ENCODE results near the gene APOH. TPM values are rescaled to one million over a fixed set of nuclear protein-coding genes. Genes with fewer than 3 reads are reported as not detected.
A peak's percentile ranks its signal among the peaks of the same experiment; 100 is the strongest.
"Not testable (repeated sequence)": the region's sequence is repeated elsewhere in the genome, so short reads cannot be mapped to it uniquely, and the experiment has no call there.

APOH gene
- total RNA-seq, 2 experiments from 2014 or later, result not detected

GRCh38 chr17:66260275-66260674 is 31.1 kb upstream of the APOH start:
- ChIA-PET CTCF (no interaction called here), POLR2A (no interaction called here)
- Mint-ChIP-seq H3K4me1 (peaks cover 20% of the 10 kb centered on the region), H3K27ac (no peak overlapping the region), H3K36me3 (ENCODE audit: low read depth) (peaks cover 2% of the 10 kb centered on the region), H3K4me3 (no peak overlapping the region), H3K9me3 (no peaks in the 10 kb centered on the region), H3K27me3 (peaks cover 9% of the 10 kb centered on the region)
- no peak for DNase-seq

GRCh38 chr17:66255527-66255971 is 26.3 kb upstream of the APOH start:
- Mint-ChIP-seq H3K36me3 (ENCODE audit: low read depth) (no peaks in the 10 kb centered on the region), H3K27ac (peak overlapping the region; percentile 32), H3K4me3 (no peak overlapping the region), H3K27me3 (no peaks in the 10 kb centered on the region), H3K9me3 (no peaks in the 10 kb centered on the region), H3K4me1 (peaks cover 19% of the 10 kb centered on the region)
- ChIA-PET POLR2A (interaction anchor here (0.7 to 1.5 kb wide), 5 partner anchors 10 to 311 kb away, joined by 3 to 4 read pairs (median 3); no protein-coding TSS in a partner anchor), CTCF (interaction anchor here (0.6 to 2.0 kb wide), 11 partner anchors 10 to 443 kb away, joined by 3 to 14 read pairs (median 4); no protein-coding TSS in a partner anchor)
- DNase-seq, result peak; percentile 19

- POLR2A ChIA-PET, result interaction anchor here (1.0 to 1.5 kb wide), 5 partner anchors 9 to 312 kb away, joined by 3 to 4 read pairs (median 3); no protein-coding TSS in a partner anchor
- H3K4me3 Mint-ChIP-seq, result no peak overlapping the region
- H3K27ac Mint-ChIP-seq, result peak overlapping the region; percentile 32
- CTCF ChIA-PET, result interaction anchor here (0.6 to 2.0 kb wide), 11 partner anchors 10 to 443 kb away, joined by 3 to 14 read pairs (median 4); no protein-coding TSS in a partner anchor
- H3K27me3 Mint-ChIP-seq, result no peaks in the 10 kb centered on the region
- H3K9me3 Mint-ChIP-seq, result no peaks in the 10 kb centered on the region
- H3K36me3 Mint-ChIP-seq (ENCODE audit: low read depth), result no peaks in the 10 kb centered on the region
- peak; percentile 35 for DNase-seq
- peaks cover 20% of the 10 kb centered on the region for H3K4me1 Mint-ChIP-seq
These were observed 25.9 kb upstream of the APOH start for GRCh38 chr17:66255112-66255511.

- H3K36me3 Mint-ChIP-seq (ENCODE audit: low read depth); DNase-seq; H3K27ac Mint-ChIP-seq; POLR2A ChIA-PET; H3K27me3 Mint-ChIP-seq; H3K4me3 Mint-ChIP-seq; H3K9me3 Mint-ChIP-seq: not testable (repeated sequence)
- CTCF ChIA-PET, result interaction anchor here (0.9 kb wide), 1 partner anchor 314 kb away, joined by 3 read pairs; no protein-coding TSS in a partner anchor
- H3K4me1 Mint-ChIP-seq, result peaks cover 20% of the 10 kb centered on the region
These were observed 24.2 kb upstream of the APOH start for GRCh38 chr17:66253458-66253857.

GRCh38 chr17:66250686-66251085 is 21.5 kb upstream of the APOH start:
- Mint-ChIP-seq H3K36me3 (ENCODE audit: low read depth) (no peaks in the 10 kb centered on the region), H3K4me3 (no peak overlapping the region), H3K27ac (no peak overlapping the region), H3K4me1 (peaks cover 25% of the 10 kb centered on the region), H3K9me3 (no peaks in the 10 kb centered on the region), H3K27me3 (no peaks in the 10 kb centered on the region)
- POLR2A ChIA-PET, result no interaction called here
- DNase-seq, result no peak
- CTCF ChIA-PET, result interaction anchor here (1.5 kb wide), 1 partner anchor 53 kb away, joined by 3 read pairs; no protein-coding TSS in a partner anchor

- peaks cover 19% of the 10 kb centered on the region for H3K4me1 Mint-ChIP-seq
- no peak overlapping the region for H3K27ac Mint-ChIP-seq
- no peaks in the 10 kb centered on the region for H3K36me3 Mint-ChIP-seq (ENCODE audit: low read depth)
- DNase-seq, result no peak
- POLR2A ChIA-PET, result no interaction called here
- CTCF ChIA-PET, result interaction anchor here (0.9 to 1.2 kb wide), 2 partner anchors 219 to 295 kb away, joined by 3 to 4 read pairs; no protein-coding TSS in a partner anchor
- H3K4me3 Mint-ChIP-seq, result no peak overlapping the region
- no peaks in the 10 kb centered on the region for H3K9me3 Mint-ChIP-seq
- no peaks in the 10 kb centered on the region for H3K27me3 Mint-ChIP-seq
These were observed 19.1 kb upstream of the APOH start for GRCh38 chr17:66248285-66248684.

GRCh38 chr17:66241839-66242238 is 12.6 kb upstream of the APOH start:
- Mint-ChIP-seq H3K4me3 (no peak overlapping the region), H3K27ac (no peak overlapping the region), H3K36me3 (ENCODE audit: low read depth) (no peaks in the 10 kb centered on the region), H3K4me1 (peaks cover 13% of the 10 kb centered on the region), H3K27me3 (peaks cover 8% of the 10 kb centered on the region), H3K9me3 (peaks cover 2% of the 10 kb centered on the region)
- POLR2A ChIA-PET, result no interaction called here
- CTCF ChIA-PET, result interaction anchor here (0.6 kb wide), 1 partner anchor 1932 kb away, joined by 3 read pairs; no protein-coding TSS in a partner anchor
- no peak for DNase-seq

- H3K27ac Mint-ChIP-seq, result no peak overlapping the region
- DNase-seq, result no peak
- ChIA-PET POLR2A (no interaction called here), CTCF (interaction anchor here (0.6 kb wide), 1 partner anchor 120 kb away, joined by 3 read pairs; no protein-coding TSS in a partner anchor)
- no peaks in the 10 kb centered on the region for H3K36me3 Mint-ChIP-seq (ENCODE audit: low read depth)
- no peak overlapping the region for H3K4me3 Mint-ChIP-seq
- H3K4me1 Mint-ChIP-seq, result peaks cover 4% of the 10 kb centered on the region
- H3K9me3 Mint-ChIP-seq, result peaks cover 2% of the 10 kb centered on the region
- H3K27me3 Mint-ChIP-seq, result peaks cover 8% of the 10 kb centered on the region
These were observed 11.4 kb upstream of the APOH start for GRCh38 chr17:66240630-66241029.

- no peak for DNase-seq
- POLR2A ChIA-PET, result no interaction called here
- Mint-ChIP-seq H3K4me1 (peaks cover 2% of the 10 kb centered on the region), H3K9me3 (peaks cover 2% of the 10 kb centered on the region), H3K27me3 (peaks cover 8% of the 10 kb centered on the region), H3K36me3 (ENCODE audit: low read depth) (no peaks in the 10 kb centered on the region), H3K4me3 (no peak overlapping the region), H3K27ac (no peak overlapping the region)
- CTCF ChIA-PET, result interaction anchor here (0.6 kb wide), 1 partner anchor 121 kb away, joined by 3 read pairs; no protein-coding TSS in a partner anchor
These were observed 10.8 kb upstream of the APOH start for GRCh38 chr17:66240013-66240412.

- POLR2A ChIA-PET, result no interaction called here
These were observed 6.3 kb upstream of the APOH start for GRCh38 chr17:66235377-66235994.

GRCh38 chr17:66234611-66235010 is 5.4 kb upstream of the APOH start:
- ChIA-PET POLR2A (no interaction called here), CTCF (no interaction called here)
- no peak overlapping the region for H3K4me3 Mint-ChIP-seq

More at GRCh38 chr17:66235377-66235994, 6.3 kb upstream of the APOH start:
- H3K27me3 Mint-ChIP-seq, result peaks cover 6% of the 10 kb centered on the region
- no peak overlapping the region for H3K27ac Mint-ChIP-seq
- no peak for DNase-seq
- H3K4me1 Mint-ChIP-seq, result peaks cover 6% of the 10 kb centered on the region
- peaks cover 2% of the 10 kb centered on the region for H3K9me3 Mint-ChIP-seq
- no peak overlapping the region for H3K4me3 Mint-ChIP-seq
- no peaks in the 10 kb centered on the region for H3K36me3 Mint-ChIP-seq (ENCODE audit: low read depth)
- CTCF ChIA-PET, result no interaction called here

GRCh38 chr17:66233023-66233753 is 4.0 kb upstream of the APOH start:
- no peak overlapping the region for H3K27ac Mint-ChIP-seq
- POLR2A ChIA-PET, result no interaction called here
- DNase-seq, result no peak
- CTCF ChIA-PET, result no interaction called here
- H3K27me3 Mint-ChIP-seq, result peaks cover 8% of the 10 kb centered on the region
- H3K4me3 Mint-ChIP-seq, result no peak overlapping the region
- H3K4me1 Mint-ChIP-seq, result peaks cover 4% of the 10 kb centered on the region
- H3K36me3 Mint-ChIP-seq (ENCODE audit: low read depth), result no peaks in the 10 kb centered on the region
- peaks cover 2% of the 10 kb centered on the region for H3K9me3 Mint-ChIP-seq

More at GRCh38 chr17:66234611-66235010, 5.4 kb upstream of the APOH start:
- peaks cover 2% of the 10 kb centered on the region for H3K9me3 Mint-ChIP-seq
- H3K36me3 Mint-ChIP-seq (ENCODE audit: low read depth), result no peaks in the 10 kb centered on the region
- peaks cover 8% of the 10 kb centered on the region for H3K27me3 Mint-ChIP-seq
- DNase-seq, result no peak
- no peak overlapping the region for H3K27ac Mint-ChIP-seq
- H3K4me1 Mint-ChIP-seq, result peaks cover 4% of the 10 kb centered on the region

GRCh38 chr17:66230922-66231591 is 1.8 kb upstream of the APOH start:
- ChIA-PET CTCF (no interaction called here), POLR2A (no interaction called here)
- Mint-ChIP-seq H3K36me3 (ENCODE audit: low read depth) (no peaks in the 10 kb centered on the region), H3K4me1 (peaks cover 4% of the 10 kb centered on the region), H3K9me3 (no peaks in the 10 kb centered on the region), H3K4me3 (no peak overlapping the region), H3K27ac (no peak overlapping the region), H3K27me3 (peaks cover 8% of the 10 kb centered on the region)
- no peak for DNase-seq
